ENCODE results near the gene CALR3. TPM values are rescaled to one million over a fixed set of nuclear protein-coding genes. Genes with fewer than 3 reads are reported as not detected.
"Not testable (repeated sequence)": the region's sequence is repeated elsewhere in the genome, so short reads cannot be mapped to it uniquely, and the experiment has no call there.

CALR3 gene
- total RNA-seq, 1 donor from 2014 or later = not detected

GRCh38 chr19:16509141-16510061 is 13.4 kb upstream of the CALR3 start:
- DNase-seq (ENCODE audit: low spot score) = no peak
- TF ChIP-seq CTCF (IDR thresholded peaks at IDR 0.05) = no peak
- H3K27me3 Mint-ChIP-seq (ENCODE audit: low read depth) = no peaks in the 10 kb centered on the region
- H3K4me1 Mint-ChIP-seq (ENCODE audit: low read depth) = peaks cover 7% of the 10 kb centered on the region
- H3K4me3 Mint-ChIP-seq (ENCODE audit: unreplicated experiment) = no peak overlapping the region
- no peaks in the 10 kb centered on the region for H3K9me3 Mint-ChIP-seq (ENCODE audit: low read depth)
- peak overlapping the region; percentile 22 for H3K27ac Mint-ChIP-seq (ENCODE audit: unreplicated experiment)
- H3K36me3 Mint-ChIP-seq (ENCODE audit: low read depth) = peaks cover 8% of the 10 kb centered on the region

- Mint-ChIP-seq H3K36me3 (ENCODE audit: low read depth) (peaks cover 8% of the 10 kb centered on the region), H3K9me3 (ENCODE audit: low read depth) (no peaks in the 10 kb centered on the region), H3K27ac (ENCODE audit: unreplicated experiment) (no peak overlapping the region), H3K4me3 (ENCODE audit: unreplicated experiment) (no peak overlapping the region), H3K4me1 (ENCODE audit: low read depth) (peaks cover 7% of the 10 kb centered on the region), H3K27me3 (ENCODE audit: low read depth) (no peaks in the 10 kb centered on the region)
- no peak for DNase-seq (ENCODE audit: low spot score)
- no peak for TF ChIP-seq CTCF (IDR thresholded peaks at IDR 0.05)
These were observed 12.6 kb upstream of the CALR3 start for GRCh38 chr19:16508546-16508945.

- peaks cover 7% of the 10 kb centered on the region for H3K4me1 Mint-ChIP-seq (ENCODE audit: low read depth)
- H3K27me3 Mint-ChIP-seq (ENCODE audit: low read depth) = no peaks in the 10 kb centered on the region
- H3K36me3 Mint-ChIP-seq (ENCODE audit: low read depth) = peaks cover 10% of the 10 kb centered on the region
- no peak overlapping the region for H3K4me3 Mint-ChIP-seq (ENCODE audit: unreplicated experiment)
- TF ChIP-seq CTCF (IDR thresholded peaks at IDR 0.05) = no peak
- no peak for DNase-seq (ENCODE audit: low spot score)
- H3K27ac Mint-ChIP-seq (ENCODE audit: unreplicated experiment) = no peak overlapping the region
- H3K9me3 Mint-ChIP-seq (ENCODE audit: low read depth) = no peaks in the 10 kb centered on the region
These were observed 11.0 kb upstream of the CALR3 start for GRCh38 chr19:16506961-16507360.

- not testable (repeated sequence) for DNase-seq (ENCODE audit: low spot score); H3K4me3 Mint-ChIP-seq (ENCODE audit: unreplicated experiment); H3K9me3 Mint-ChIP-seq (ENCODE audit: low read depth); H3K27ac Mint-ChIP-seq (ENCODE audit: unreplicated experiment); H3K4me1 Mint-ChIP-seq (ENCODE audit: low read depth); H3K27me3 Mint-ChIP-seq (ENCODE audit: low read depth)
- H3K36me3 Mint-ChIP-seq (ENCODE audit: low read depth) = peaks cover 12% of the 10 kb centered on the region
These were observed 10.2 kb upstream of the CALR3 start for GRCh38 chr19:16506161-16506560.

GRCh38 chr19:16504271-16504670 is 8.3 kb upstream of the CALR3 start:
- Mint-ChIP-seq H3K9me3 (ENCODE audit: low read depth) (no peaks in the 10 kb centered on the region), H3K4me1 (ENCODE audit: low read depth) (peaks cover 1% of the 10 kb centered on the region), H3K27ac (ENCODE audit: unreplicated experiment) (no peak overlapping the region), H3K27me3 (ENCODE audit: low read depth) (no peaks in the 10 kb centered on the region), H3K4me3 (ENCODE audit: unreplicated experiment) (no peak overlapping the region), H3K36me3 (ENCODE audit: low read depth) (peaks cover 12% of the 10 kb centered on the region)
- no peak for TF ChIP-seq CTCF (IDR thresholded peaks at IDR 0.05)
- no peak for DNase-seq (ENCODE audit: low spot score)

GRCh38 chr19:16497837-16498236 is 1.9 kb upstream of the CALR3 start:
- H3K4me1 Mint-ChIP-seq (ENCODE audit: low read depth) = peaks cover 22% of the 10 kb centered on the region
- no peak for DNase-seq (ENCODE audit: low spot score)
- no peak for TF ChIP-seq CTCF (IDR thresholded peaks at IDR 0.05)
- H3K36me3 Mint-ChIP-seq (ENCODE audit: low read depth) = peaks cover 4% of the 10 kb centered on the region
- H3K4me3 Mint-ChIP-seq (ENCODE audit: unreplicated experiment) = no peak overlapping the region
- H3K27me3 Mint-ChIP-seq (ENCODE audit: low read depth) = no peaks in the 10 kb centered on the region
- H3K9me3 Mint-ChIP-seq (ENCODE audit: low read depth) = no peaks in the 10 kb centered on the region
- H3K27ac Mint-ChIP-seq (ENCODE audit: unreplicated experiment) = no peak overlapping the region
